HepG2 (cell line): ENCODE measurements around the gene ACTG2.

ENCODE experiments used
- ARID3A ChIP-seq: IDR thresholded peaks from 2 replicates; pipeline ENCODE4 v1.6.1; 2012; ENCODE audit warnings: low read depth, low read length, improper control_type of control experiment
- ARNT ChIP-seq: fragments of 450-650 bp; IDR thresholded peaks from 2 replicates; pipeline ENCODE4 v1.6.1; 2017
- CREB1 ChIP-seq, 2 experiments: fragments of 450-650 bp in 1 of 2; IDR thresholded peaks; 2 replicates each; pipeline ENCODE4 v1.6.1; 2016 to 2017; ENCODE audit warnings: control low read depth in 1 of 2, mild to moderate bottlenecking in 1 of 2, missing compliant biosample characterization in 1 of 2, missing genetic modification characterization in 1 of 2
- NCOR1 ChIP-seq: fragments of 200-600 bp; sonication (generic); IDR thresholded peaks from 2 replicates; pipeline ENCODE4 v1.7.0; 2017; ENCODE audit warnings: antibody characterized with exemption, low read length, borderline replicate concordance
- NFKB2 ChIP-seq: sonication (generic); formaldehyde crosslinking; IDR thresholded peaks from 2 replicates; pipeline ENCODE4 v1.4.0; 2020; ENCODE audit warnings: missing genetic modification reagents, borderline replicate concordance
- SIN3B ChIP-seq: fragments of 150-350 bp; IDR thresholded peaks from 2 replicates; pipeline ENCODE4 v1.6.1; 2014; ENCODE audit warnings: low read length
- STAT5B ChIP-seq: sonication (generic); formaldehyde crosslinking; IDR thresholded peaks from 2 replicates; pipeline ENCODE4 v1.4.0; 2020; ENCODE audit warnings: missing genetic modification reagents
- YY1 ChIP-seq: IDR thresholded peaks from 2 replicates; pipeline ENCODE4 v1.6.1; 2011; ENCODE audit warnings: low read length, low read depth, moderate library complexity, mild to moderate bottlenecking; ENCODE audit not compliant: insufficient read depth, insufficient replicate concordance
- ZBTB2 ChIP-seq: sonication (generic); formaldehyde crosslinking; IDR thresholded peaks from 2 replicates; pipeline ENCODE4 v1.8.0; 2022; ENCODE audit warnings: low read depth, missing genetic modification reagents

GRCh38 chr2:73851274-73851673, 41.5 kb upstream of the ACTG2 start:
- TF ChIP-seq NFKB2 (CRISPR knock-in tag) (no peak), ZBTB2 (CRISPR knock-in tag) (no peak), ARNT (no peak), SIN3B (no peak), NCOR1 (no peak), CREB1 (IDR thresholded peaks at IDR 0.05) (no peak), CREB1 (CRISPR knock-in tag; IDR thresholded peaks at IDR 0.05) (no peak), ARID3A (no peak), STAT5B (CRISPR knock-in tag) (no peak), YY1 (no peak)
